Mammary epithelial cell (primary cell): Measurements from ENCODE around the gene FBXO36.

ENCODE experiments used
- EZH2 ChIP-seq: IDR thresholded peaks from 2 replicates; pipeline ENCODE4 v1.6.1; 2012; ENCODE audit warnings: low read length, inconsistent platforms, borderline replicate concordance
- TF ChIP-seq, protein P1 (sequence below), 2 donors: IDR thresholded peaks in 1 of 2; conservative IDR thresholded peaks in 1 of 2; 2 replicates each; pipeline ENCODE4 v1.5.1; 2011 to 2012; ENCODE audit warnings: inconsistent platforms in 2 of 2, low read length in 2 of 2, mild to moderate bottlenecking in 2 of 2, control low read depth in 1 of 2, low read depth in 1 of 2; ENCODE audit not compliant: insufficient read depth in 1 of 2; ENCODE audit errors: extremely low read depth in 1 of 2

- TF ChIP-seq, protein P1, sequence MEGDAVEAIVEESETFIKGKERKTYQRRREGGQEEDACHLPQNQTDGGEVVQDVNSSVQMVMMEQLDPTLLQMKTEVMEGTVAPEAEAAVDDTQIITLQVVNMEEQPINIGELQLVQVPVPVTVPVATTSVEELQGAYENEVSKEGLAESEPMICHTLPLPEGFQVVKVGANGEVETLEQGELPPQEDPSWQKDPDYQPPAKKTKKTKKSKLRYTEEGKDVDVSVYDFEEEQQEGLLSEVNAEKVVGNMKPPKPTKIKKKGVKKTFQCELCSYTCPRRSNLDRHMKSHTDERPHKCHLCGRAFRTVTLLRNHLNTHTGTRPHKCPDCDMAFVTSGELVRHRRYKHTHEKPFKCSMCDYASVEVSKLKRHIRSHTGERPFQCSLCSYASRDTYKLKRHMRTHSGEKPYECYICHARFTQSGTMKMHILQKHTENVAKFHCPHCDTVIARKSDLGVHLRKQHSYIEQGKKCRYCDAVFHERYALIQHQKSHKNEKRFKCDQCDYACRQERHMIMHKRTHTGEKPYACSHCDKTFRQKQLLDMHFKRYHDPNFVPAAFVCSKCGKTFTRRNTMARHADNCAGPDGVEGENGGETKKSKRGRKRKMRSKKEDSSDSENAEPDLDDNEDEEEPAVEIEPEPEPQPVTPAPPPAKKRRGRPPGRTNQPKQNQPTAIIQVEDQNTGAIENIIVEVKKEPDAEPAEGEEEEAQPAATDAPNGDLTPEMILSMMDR (conservative IDR thresholded peaks at IDR 0.05 in 1 of 2, IDR thresholded peaks at IDR 0.05 in 1 of 2; ENCODE audit: extremely low read depth in 1 of 2, insufficient read depth in 1 of 2, low read depth in 1 of 2, low read length in 2 of 2) = no peak
- no peak for TF ChIP-seq EZH2
These were observed 49.2 kb upstream of the FBXO36 start for GRCh38 chr2:229873123-229873581.
